Stimulated activated CD4-positive, alpha-beta T cell treated with anti-CD3 and anti-CD28 coated beads, Interleukin-1b, Interleukin-23, amount 100 ng/mL, for 48 hours (primary cell): ENCODE measurements around the gene CDCP1.
"Not testable (repeated sequence)": the region's sequence is repeated elsewhere in the genome, so short reads cannot be mapped to it uniquely, and the experiment has no call there.

Experiments used
- DNase-seq: peaks from one replicate; pipeline ENCODE4 v3.0.0-alpha.2; 2020

CDCP1 gene

DNA sequence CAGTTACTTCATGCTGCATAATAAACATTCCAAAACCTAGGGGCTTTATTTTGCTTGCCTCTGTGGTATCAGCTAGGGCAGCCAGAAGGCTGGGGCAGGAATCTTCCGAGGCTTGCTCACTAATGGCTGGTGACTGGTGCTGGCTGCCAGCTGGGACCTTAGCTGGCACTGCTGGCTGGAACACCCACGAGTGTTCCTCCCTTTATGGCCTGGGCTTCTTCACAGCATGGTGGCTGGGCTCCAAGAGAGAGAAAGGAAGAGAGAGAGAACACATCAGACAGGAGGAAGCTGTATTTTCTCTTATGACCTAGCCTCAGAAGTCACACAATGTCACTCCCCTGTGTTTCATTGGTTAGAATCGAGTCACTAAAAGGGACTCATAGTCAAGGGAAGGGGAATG is 23.9 kb upstream of the CDCP1 start:
- no peak for DNase-seq

DNA sequence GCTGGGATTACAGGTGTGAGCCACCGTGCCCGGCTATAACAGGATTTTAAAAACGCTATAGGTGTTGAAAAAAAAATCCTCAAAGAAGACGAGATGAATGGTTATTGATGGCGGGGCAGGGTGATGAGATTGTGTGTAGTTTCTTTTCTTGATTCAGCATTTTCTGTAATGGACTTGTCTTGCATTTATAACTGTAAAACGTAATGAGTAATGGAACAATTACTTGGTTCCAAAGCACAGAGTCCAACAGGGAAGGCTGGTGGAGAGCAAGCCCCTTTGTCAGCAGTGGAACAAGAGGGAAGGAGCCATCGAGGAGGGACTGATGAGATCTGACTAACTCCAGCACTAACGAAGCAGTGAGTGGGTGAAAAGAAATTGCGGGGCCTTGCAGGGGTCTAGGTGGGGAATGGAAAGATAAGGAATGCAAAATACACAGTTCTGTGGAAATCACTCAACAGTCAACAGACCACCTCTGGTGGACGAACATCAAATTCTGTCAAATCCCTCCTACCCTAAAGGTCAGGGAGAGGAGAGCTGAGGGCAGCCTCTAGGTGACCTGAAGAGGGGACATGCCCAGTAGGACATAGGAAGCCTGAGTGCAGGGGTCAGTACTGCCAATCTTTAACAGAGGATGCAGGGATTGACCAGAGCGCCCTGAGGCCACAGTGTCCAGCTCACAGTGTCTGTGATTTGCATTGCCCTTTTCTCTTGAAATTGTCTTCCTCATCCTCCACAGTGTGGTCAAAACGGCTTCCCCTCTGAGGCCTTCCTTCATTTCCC is 23.1 kb upstream of the CDCP1 start:
- no peak for DNase-seq

DNA sequence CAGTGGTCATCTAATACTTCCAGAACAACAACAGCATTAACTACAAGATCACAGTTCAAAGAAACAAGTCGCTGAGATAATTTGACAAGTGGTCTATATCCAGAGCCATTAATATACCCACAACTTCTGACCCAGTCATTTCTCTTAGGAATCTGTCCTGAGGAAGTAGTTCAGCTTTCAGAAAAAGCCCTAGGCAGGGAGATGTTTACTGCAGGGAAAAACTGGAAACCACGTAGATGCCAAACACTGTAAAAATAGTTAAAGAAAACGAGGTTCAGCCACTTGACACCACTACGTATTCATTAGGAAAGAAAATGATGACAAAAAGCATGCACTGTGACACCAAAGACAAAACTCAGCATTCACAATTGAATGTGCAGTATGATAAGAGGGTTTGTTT is 22.3 kb upstream of the CDCP1 start:
- DNase-seq = no peak

DNA sequence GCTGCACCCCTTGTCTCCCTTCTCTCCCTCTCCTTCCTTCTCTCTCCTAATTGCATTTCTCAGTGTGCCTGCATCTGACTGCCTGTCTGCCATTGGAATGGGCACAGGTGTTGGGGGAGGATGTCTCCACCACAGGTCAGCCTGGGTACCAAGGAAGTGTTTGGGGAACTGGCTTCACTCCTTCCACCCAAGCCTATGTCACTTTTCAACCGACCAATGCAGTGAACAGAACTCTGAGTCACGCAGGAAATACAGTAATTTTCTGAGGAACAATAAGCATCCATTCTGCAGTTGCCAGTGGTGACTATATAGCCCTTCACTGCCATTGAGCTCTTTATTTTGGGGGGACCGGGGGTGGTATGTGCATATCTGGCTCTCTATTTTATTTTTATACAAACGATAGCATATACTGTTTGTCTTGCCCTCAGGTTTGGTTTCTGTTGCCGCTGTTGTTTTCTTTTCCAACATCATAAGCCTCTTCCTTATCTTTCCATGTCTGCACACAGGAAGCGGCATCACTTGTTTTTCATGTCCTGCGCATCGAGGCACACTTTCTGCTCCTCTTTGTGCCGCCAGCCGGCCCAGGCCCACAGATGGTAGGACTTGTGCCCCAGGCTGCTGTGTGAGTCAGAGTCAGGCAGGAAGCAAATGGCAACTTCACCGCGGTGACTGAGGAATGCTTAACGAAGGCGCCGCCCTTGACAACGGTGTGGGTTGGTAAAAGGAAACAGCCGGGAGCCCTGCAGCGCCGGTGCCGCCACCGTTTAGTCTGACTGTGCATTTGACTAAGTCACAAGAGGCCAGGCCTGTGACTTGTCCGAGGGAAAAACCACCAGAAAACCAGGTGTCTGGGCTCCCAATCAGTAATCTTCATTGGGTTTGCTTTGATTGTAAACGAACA is 21.1 kb upstream of the CDCP1 start:
- peak; percentile 91 for DNase-seq

DNA sequence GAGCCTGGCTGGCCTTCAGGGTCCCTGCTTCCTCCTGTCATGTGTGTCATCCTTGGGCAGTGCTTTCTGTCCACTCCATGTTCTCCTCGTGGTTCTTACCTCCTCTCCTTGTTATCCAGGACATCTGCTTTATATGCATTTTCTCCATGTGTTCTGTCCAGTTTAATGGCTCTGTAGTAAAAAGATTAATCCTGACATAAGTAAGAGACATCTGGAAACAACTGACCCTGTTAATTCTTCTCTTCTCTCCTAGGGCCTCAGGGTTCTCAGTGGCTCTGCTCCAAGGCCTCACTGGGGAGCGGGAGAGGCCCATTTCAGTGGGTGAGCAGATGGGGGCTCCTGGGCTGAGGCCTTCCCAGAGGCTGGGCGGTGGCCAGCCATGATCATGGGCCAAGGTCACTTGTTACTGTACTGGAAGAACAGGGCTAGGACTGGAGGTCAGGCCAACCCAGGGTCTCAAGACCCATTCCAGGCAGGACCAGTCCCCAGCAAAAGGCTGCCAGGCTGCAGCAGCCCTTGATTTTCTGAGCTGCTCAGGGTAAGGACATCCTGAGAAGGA is 20.2 kb upstream of the CDCP1 start:
- no peak for DNase-seq

GRCh38 chr3:45165497-45166283 is 19.5 kb upstream of the CDCP1 start:
- DNase-seq = no peak

DNA sequence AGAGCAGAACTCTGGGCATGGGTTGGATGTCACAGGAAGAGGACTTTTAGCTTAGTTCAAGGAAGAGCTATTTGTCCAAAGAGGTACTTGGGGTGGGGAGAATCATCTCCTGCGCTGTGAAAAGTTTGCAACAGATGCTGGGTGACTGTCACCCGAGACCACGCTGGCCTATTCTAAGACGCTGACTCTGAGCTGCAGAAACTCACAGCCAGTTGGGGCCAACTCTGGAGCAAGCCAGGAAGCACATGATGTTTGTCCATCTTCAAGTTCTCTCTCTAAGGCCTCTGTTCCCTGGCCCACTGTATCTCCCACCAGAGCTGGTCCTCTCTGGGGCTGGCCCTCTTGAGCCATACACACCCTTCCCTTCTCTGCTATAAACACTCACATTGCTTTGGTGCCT is 17.9 kb upstream of the CDCP1 start:
- DNase-seq = no peak

GRCh38 chr3:45163481-45163880 is 17.3 kb upstream of the CDCP1 start:
- no peak for DNase-seq

DNA sequence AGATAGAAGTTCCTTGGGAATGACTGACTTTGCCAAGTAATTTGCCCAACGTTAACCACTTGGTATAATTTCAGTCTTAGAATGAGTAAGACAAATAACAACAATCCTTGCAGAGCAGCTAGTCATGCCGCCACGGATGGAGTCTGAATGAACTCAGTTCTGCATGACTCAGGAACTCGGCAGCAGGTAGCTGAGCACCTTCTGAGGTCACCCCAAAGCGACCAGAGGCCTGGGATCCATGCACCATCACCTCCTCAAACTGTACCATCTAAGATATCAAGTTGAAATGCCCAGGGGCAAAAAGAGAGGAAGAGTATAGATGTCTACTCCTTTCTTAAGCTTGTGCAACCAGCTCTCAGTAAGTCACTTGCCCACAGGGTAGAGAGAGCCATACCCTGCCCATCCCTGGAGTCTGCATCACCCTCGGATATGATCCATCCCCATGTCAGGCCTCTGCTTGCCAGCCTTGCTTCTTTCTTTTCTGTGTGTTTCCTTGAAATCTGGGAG is 8.5 kb upstream of the CDCP1 start:
- DNase-seq = no peak

- no peak for DNase-seq
Measured at GRCh38 chr3:45153658-45154437, 7.7 kb upstream of the CDCP1 start.

DNA sequence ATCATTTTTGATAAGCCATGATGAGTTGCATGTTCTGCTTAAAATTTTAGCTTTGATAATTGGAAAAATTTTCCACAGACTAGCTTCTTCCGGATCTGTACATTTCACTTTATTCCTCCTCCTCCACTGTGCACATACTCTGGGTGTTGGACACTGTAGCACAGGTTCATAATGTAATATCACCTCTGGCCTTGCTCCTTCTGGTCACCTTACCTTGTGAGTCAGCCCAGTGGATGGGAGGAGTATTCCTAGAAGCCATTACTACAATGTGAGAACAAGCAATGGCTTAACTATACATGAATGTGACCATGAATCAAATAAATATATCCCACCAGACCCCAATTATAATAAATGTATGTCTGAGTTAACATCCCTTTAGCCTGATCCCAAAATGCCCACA is 6.1 kb upstream of the CDCP1 start:
- DNase-seq = no peak

DNA sequence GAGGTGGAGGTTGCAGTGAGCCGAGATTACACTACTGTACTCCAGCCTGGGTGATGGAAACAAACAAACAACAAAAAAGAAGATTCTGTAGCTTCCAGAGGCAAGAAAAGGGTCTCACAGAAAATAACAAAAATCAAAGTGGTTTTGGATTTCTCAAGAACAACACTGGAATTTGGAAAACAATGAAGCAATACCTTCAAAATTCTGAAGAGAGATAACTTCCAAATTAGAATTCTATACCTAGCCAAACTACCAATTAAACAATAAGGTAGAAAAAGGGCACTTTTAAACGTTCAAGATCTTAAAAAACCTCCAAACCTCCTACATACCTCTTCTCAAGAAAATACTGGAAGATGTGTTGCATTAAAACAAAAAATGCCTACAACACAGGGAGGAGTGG is 4.9 kb upstream of the CDCP1 start:
- DNase-seq = no peak

GRCh38 chr3:45148921-45149320 is 2.7 kb upstream of the CDCP1 start:
- no peak for DNase-seq

- no peak for DNase-seq
Measured at GRCh38 chr3:45145223-45145622, 955 bp downstream of the CDCP1 start.

GRCh38 chr3:45143673-45144671 is 2.2 kb downstream of the CDCP1 start:
- DNase-seq = no peak

- not testable (repeated sequence) for DNase-seq
Measured at GRCh38 chr3:45140770-45141155, 5.4 kb downstream of the CDCP1 start.

DNA sequence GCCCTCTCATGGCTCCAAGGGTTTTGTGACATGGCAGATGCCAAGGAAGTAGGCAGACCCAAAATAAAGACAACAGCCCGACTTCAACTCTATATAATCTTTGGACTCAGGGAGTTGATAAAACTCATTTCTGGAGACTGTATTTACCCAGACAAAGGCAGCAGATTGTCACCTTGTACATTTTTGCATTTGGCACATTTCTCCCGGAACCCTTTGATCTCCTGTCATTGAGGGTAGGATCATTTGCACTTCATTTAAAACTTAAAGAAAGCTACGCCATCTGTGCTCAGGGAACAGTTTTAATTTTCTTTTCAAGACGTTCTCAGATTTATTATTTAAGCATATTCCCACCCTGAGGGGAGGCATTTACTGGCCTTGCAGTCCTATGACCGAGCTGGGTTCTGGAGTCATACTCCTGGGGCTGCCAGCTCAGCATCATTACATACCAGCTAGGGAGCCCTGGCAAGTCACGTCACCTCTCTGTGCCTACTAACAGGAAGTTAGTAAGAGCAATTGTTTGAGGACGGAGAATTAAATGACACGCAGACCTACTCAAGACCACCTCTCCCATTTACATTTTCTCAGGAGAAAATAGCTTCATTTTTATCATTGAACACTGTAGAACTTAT is 5.9 kb downstream of the CDCP1 start:
- DNase-seq = no peak

- no peak for DNase-seq
Measured at GRCh38 chr3:45139372-45140140, 6.6 kb downstream of the CDCP1 start.

GRCh38 chr3:45137656-45138181 is 8.5 kb downstream of the CDCP1 start:
- no peak for DNase-seq
